OCI-LY1 (cell line): ENCODE data around the gene SLC6A19.

ENCODE experiments used
- EZH2 ChIP-seq: fragments of 200-600 bp; sonication (generic), shearing (Covaris generic); IDR thresholded peaks from 2 replicates; pipeline ENCODE4 v1.8.0; 2017; ENCODE audit warnings: borderline replicate concordance, mixed run types, mild to moderate bottlenecking, antibody characterized with exemption, low read length, moderate library complexity, mixed read lengths
- TF ChIP-seq, protein P1 (sequence below): fragments of 200-600 bp; sonication (generic), shearing (Covaris generic); IDR thresholded peaks from 2 replicates; pipeline ENCODE4 v1.5.1; 2017; ENCODE audit warnings: mild to moderate bottlenecking, antibody characterized with exemption, low read length, moderate library complexity, mixed read lengths

DNA sequence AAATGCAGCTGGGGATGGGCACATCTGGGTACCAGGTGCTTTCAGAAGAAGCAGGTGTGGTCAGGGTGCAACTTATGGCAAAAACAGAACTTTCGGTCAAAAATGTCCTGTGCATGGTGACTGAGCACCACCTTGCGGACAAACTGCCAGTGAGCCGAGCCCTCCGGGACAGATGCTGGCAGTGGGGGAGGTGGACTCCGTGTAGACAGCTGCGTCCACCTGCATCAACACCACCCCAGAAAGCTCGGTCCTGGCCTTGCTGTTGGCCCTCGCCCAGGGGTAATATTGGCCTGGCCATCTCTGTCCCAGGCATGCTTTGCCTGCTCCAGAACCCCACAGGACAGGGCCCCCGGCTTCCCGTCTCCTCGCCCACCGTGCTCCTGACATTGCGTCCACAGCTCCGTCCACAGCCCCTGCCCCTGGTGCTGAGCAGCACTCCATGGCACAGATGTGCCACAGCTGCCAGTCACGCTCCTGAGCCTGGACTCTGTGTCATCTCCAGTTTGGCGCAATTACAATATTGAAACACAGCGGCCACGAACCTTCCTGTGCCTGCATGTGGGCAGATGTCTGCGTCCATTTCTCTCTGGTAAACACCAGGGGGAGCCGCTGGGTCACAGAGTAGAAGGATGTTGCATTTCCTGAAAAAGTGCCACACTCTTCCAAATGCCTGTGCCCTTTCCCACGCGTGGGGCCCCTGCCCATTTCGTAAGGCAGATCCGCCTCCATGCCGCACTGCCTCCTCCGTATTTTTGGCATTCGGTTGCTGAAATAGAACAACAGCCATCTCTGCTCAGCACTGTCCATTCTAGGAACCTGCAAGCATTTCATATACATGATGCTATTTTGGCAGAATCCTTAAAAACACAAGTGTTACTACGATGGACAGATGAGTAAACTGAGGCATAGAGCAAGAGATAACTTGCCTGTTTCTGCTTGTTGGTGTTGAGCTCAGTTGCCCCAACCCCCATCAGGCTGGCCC, 33.4 kb upstream of the SLC6A19 start:
- TF ChIP-seq EZH2 = no peak
- TF ChIP-seq, protein P1, sequence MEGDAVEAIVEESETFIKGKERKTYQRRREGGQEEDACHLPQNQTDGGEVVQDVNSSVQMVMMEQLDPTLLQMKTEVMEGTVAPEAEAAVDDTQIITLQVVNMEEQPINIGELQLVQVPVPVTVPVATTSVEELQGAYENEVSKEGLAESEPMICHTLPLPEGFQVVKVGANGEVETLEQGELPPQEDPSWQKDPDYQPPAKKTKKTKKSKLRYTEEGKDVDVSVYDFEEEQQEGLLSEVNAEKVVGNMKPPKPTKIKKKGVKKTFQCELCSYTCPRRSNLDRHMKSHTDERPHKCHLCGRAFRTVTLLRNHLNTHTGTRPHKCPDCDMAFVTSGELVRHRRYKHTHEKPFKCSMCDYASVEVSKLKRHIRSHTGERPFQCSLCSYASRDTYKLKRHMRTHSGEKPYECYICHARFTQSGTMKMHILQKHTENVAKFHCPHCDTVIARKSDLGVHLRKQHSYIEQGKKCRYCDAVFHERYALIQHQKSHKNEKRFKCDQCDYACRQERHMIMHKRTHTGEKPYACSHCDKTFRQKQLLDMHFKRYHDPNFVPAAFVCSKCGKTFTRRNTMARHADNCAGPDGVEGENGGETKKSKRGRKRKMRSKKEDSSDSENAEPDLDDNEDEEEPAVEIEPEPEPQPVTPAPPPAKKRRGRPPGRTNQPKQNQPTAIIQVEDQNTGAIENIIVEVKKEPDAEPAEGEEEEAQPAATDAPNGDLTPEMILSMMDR = peak; percentile 60
